Suppressor macrophage treated with lipopolysaccharide for 1 hour (primary cell): Measurements from ENCODE around the gene ACSBG1.

Experiments used
- DNase-seq, 3 donors: peaks; one replicate each; pipeline ENCODE4 v3.0.0-alpha.2; 2020 to 2022

ACSBG1 gene

GRCh38 chr15:78234515-78235040 lies at the start of gene ACSBG1:
TSS of gene ACSBG1 (minus strand) at chr15:78234565. CDS start at chr15:78234501, 64 bp downstream.
- no peak for DNase-seq

- no peak for DNase-seq
Measured at GRCh38 chr15:78282324-78282723, 48.0 kb upstream of the ACSBG1 start.

GRCh38 chr15:78280319-78281072 lies 46.1 kb upstream of the ACSBG1 start:
- DNase-seq, result no peak

GRCh38 chr15:78276064-78276943 lies 41.9 kb upstream of the ACSBG1 start:
- DNase-seq, result no peak

- no peak for DNase-seq
Measured at GRCh38 chr15:78274994-78275393, 40.6 kb upstream of the ACSBG1 start.

- DNase-seq, result no peak
Measured at GRCh38 chr15:78272776-78273175, 38.4 kb upstream of the ACSBG1 start.

GRCh38 chr15:78272316-78272715 lies 38.0 kb upstream of the ACSBG1 start:
- no peak for DNase-seq

GRCh38 chr15:78266806-78267205 lies 32.4 kb upstream of the ACSBG1 start:
- no peak for DNase-seq

- no peak for DNase-seq
Measured at GRCh38 chr15:78266229-78266628, 31.9 kb upstream of the ACSBG1 start.

- DNase-seq, result peak in 2 of 3 donors; percentile 36 to 55
Measured at GRCh38 chr15:78265752-78266224, 31.4 kb upstream of the ACSBG1 start.

GRCh38 chr15:78265137-78265460 lies 30.7 kb upstream of the ACSBG1 start:
- no peak for DNase-seq

- peak; percentile 63 to 80 (median 72) for DNase-seq
Measured at GRCh38 chr15:78264304-78265136, 30.2 kb upstream of the ACSBG1 start, which contains the start of gene DNAJA4. TSS of gene DNAJA4 (plus strand) at chr15:78264562. CDS start at chr15:78264764, 202 bp downstream.

- DNase-seq, result no peak
Measured at GRCh38 chr15:78263907-78264303, 29.5 kb upstream of the ACSBG1 start.

- no peak for DNase-seq
Measured at GRCh38 chr15:78263351-78263781, 29.0 kb upstream of the ACSBG1 start.

- no peak for DNase-seq
Measured at GRCh38 chr15:78261062-78261461, 26.7 kb upstream of the ACSBG1 start.

- DNase-seq, result no peak
Measured at GRCh38 chr15:78260489-78260888, 26.1 kb upstream of the ACSBG1 start.

GRCh38 chr15:78259232-78259631 lies 24.9 kb upstream of the ACSBG1 start:
- no peak for DNase-seq

GRCh38 chr15:78257681-78258080 lies 23.3 kb upstream of the ACSBG1 start:
- no peak for DNase-seq

GRCh38 chr15:78256044-78256437 lies 21.7 kb upstream of the ACSBG1 start:
- DNase-seq, result no peak

- no peak for DNase-seq
Measured at GRCh38 chr15:78255421-78256043, 21.2 kb upstream of the ACSBG1 start.

- no peak for DNase-seq
Measured at GRCh38 chr15:78251136-78251535, 16.8 kb upstream of the ACSBG1 start.

- DNase-seq, result no peak
Measured at GRCh38 chr15:78249131-78249530, 14.8 kb upstream of the ACSBG1 start.
